ENCODE measurements around the gene PPP3CA. TPM values are rescaled to one million over a fixed set of nuclear protein-coding genes. Genes with fewer than 3 reads are reported as not detected.
"Not testable (repeated sequence)": the region's sequence is repeated elsewhere in the genome, so short reads cannot be mapped to it uniquely, and the experiment has no call there.

PPP3CA gene
- polyA plus RNA-seq, 3 donors = 6.5 to 27.2 (median 14.1) TPM

DNA sequence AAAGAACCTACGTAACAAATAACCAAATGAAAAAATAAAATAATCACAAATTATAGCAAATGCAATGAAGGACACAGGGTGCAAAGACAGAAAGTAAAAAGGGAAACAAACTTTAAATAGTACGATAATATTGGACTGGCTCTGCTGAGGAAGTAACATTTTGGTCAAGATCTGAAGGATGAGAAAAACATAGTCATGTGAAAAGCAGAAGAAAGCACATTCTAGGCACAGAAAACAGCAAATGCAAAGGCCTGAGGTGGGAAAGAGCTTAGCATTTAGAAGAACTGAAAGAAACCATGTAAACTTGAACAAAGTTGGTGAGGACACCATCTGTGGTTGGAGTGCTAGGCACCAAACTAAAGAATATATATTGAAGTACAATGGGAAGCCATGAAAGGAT, 111.2 kb downstream of the PPP3CA start:
- 78 to 95% (median 79%) methylated on average over 2 of the region's 2 CpGs for WGBS, 3 donors
- no peak overlapping the region for H3K27ac ChIP-seq (ENCODE audit: low read depth, low read length)

- not testable (repeated sequence) for H3K27ac ChIP-seq (ENCODE audit: low read depth, low read length)
Observed at GRCh38 chr4:101234141-101234540, 113.2 kb downstream of the PPP3CA start.

- H3K27ac ChIP-seq (ENCODE audit: low read depth, low read length) = no peak overlapping the region
- 26 to 83% (median 54%) methylated on average over 1 of the region's 1 CpG for WGBS, 3 donors
Observed at GRCh38 chr4:101232074-101232776, 115.1 kb downstream of the PPP3CA start.

GRCh38 chr4:101230801-101231426, 116.4 kb downstream of the PPP3CA start:
- 84 to 88% (median 87%) methylated on average over 3 of the region's 3 CpGs for WGBS, 3 donors
- no peak overlapping the region for H3K27ac ChIP-seq (ENCODE audit: low read depth, low read length)

- 68 to 99% (median 74%) methylated on average over 2 of the region's 2 CpGs for WGBS, 3 donors
- H3K27ac ChIP-seq (ENCODE audit: low read depth, low read length) = no peak overlapping the region
Observed at GRCh38 chr4:101229116-101229515, 118.2 kb downstream of the PPP3CA start.

- H3K27ac ChIP-seq (ENCODE audit: low read depth, low read length) = no peak overlapping the region
Observed at GRCh38 chr4:101227715-101228114, 119.6 kb downstream of the PPP3CA start.

DNA sequence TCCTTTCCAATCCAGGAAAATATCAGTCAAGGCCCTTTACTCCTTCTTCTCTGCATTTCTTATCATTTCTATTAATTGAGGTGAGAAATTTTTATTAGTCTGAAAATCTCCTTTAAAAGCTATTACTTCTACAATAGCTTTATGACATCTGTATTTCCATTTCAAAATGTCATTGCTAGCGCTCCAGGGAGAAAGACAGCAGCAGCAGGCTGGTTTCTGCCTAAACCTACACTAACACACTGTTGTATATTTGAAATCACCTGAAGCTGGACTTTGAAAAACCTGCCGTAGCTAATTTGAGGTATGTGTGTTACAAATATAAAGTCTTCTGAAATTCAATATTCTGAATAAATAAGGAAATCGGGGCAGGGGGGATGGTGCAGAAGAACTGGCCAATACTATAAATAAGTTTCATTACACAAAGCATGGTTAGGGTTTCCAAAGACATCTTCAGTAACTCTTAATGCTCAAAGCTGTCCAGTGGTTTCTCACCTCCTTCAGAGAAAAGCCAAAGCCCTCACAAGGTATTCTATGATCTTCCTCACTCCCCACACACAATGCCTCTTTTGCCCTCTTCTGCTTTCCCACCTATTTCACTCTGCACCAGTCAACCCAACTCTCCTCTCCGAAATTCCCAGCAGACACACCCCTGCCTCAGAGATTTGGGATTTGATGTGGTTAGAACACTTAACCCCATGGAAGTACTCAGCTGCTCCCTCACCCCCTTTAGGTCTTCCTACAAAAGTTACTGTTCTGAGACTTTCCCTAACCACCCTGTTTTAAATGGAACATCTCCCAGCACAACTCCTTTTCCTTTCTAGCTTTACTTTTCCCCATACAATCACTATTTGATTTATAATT, 122.7 kb downstream of the PPP3CA start:
- H3K27ac ChIP-seq (ENCODE audit: low read depth, low read length) = no peak overlapping the region
- WGBS, 3 donors = 44 to 64% (median 61%) methylated on average over 4 of the region's 4 CpGs

DNA sequence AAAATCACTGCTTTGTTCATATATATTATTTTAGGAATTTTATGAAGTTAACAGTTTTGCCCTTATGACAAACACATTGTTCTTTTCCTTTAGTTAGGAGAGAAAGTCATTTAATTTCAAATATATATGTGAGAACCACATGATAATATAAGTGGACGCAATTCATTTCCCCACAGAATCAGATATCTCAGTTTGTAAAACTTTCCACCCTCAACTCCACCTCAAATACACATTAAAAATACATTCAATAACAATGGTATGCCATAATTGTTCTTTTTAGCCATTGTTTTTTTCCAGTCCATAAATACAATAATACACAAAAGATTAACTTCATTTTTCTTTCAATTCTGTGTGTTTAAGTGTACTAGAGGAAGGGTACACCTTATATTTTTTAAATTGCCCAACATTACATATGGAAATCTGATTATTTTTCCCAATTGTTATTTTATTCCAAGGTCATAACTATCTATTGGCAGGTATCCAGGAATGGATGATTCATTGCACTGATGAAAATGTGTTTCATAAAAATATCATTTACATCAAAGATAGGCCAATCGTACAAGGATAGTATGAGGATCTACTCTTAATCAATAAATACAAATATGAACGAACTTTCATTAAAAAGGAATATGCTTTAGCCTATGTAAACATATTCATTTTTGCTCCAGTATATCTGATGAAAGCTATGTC, 125.0 kb downstream of the PPP3CA start:
- no peak overlapping the region for H3K27ac ChIP-seq (ENCODE audit: low read depth, low read length)
- WGBS, 3 donors = 39 to 69% (median 55%) methylated on average over 3 of the region's 3 CpGs

GRCh38 chr4:101221294-101221693, 126.0 kb downstream of the PPP3CA start:
- 55 to 71% (median 71%) methylated on average over 2 of the region's 2 CpGs for WGBS, 3 donors
- H3K27ac ChIP-seq (ENCODE audit: low read depth, low read length) = no peak overlapping the region

DNA sequence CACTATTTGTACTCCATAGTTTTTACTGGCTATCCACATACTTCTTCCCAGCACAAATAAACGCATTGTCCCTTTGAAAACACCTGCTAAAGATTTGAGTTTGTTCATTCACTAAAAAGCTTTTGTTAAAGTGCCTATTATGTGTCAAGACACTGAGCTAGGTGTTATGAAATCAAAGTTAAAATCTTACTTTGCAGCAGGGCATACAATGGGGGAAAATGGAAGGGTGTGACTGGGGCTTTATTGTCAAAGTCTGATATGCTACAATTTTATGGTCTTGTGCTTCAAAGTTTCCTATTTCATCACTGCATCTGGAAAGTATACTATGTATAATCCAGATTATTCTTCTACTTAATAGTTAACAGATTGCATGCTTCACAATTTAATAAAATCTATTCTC, 128.4 kb downstream of the PPP3CA start:
- no peak overlapping the region for H3K27ac ChIP-seq (ENCODE audit: low read depth, low read length)
- 88 to 95% (median 89%) methylated on average over 1 of the region's 1 CpG for WGBS, 3 donors

GRCh38 chr4:101218346-101218745, 129.0 kb downstream of the PPP3CA start:
- WGBS, 3 donors = 56 to 76% (median 68%) methylated on average over 3 of the region's 3 CpGs

DNA sequence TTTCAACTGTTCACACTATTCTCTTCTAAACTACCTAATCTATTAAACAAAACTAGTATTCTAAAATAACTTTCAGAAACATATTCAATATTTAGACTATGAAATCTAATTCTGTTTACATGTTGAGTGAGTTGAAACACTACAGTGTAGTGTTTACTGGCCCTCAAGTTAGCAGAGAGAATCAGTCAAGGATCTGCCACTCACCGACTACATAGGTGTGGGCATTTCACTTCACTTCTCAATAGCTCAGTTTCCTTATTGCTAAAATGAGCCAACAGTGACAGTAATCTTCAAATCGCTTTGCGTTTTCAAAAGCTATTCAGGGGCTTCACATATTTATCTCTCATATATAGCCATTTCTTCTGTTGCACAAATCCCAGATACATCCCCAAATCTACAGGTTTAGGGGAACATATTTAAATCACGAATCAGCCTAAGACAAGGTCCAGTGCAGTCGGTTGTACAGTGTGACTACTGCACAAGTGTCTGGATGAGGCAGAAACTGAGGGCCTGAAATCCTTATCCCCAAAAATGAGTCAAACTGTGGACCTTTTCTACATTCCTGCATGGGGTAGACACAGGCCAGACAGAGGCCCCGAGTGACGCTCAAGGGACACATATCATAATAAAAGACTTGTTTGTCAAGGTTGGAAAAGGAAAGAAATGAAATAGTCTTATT, 129.8 kb downstream of the PPP3CA start:
- no peak overlapping the region for H3K27ac ChIP-seq (ENCODE audit: low read depth, low read length)
- 80 to 88% (median 82%) methylated on average over 7 of the region's 7 CpGs for WGBS, 3 donors

More at GRCh38 chr4:101218346-101218745, 129.0 kb downstream of the PPP3CA start:
- H3K27ac ChIP-seq (ENCODE audit: low read depth, low read length) = no peak overlapping the region

- H3K27ac ChIP-seq (ENCODE audit: low read depth, low read length) = no peak overlapping the region
Observed at GRCh38 chr4:101211146-101211553, 136.2 kb downstream of the PPP3CA start.

DNA sequence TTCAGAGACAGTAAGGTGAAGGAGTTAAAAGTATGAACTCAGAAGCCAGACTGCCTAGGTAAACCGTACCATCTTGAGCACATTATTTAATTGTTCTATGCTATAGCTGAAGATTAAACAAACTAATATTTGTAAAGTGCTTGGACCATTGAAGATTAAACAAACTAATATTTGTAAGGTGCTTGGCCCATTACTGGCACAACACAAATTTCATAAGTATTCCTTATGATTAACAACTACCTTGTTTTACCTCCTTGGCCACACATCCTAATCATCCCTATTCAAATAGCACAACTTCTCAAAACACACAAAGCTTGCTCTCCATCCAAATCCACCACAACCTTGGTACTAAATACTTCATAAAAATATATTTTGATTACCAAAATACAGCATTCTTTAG, 137.0 kb downstream of the PPP3CA start:
- H3K27ac ChIP-seq (ENCODE audit: low read depth, low read length) = no peak overlapping the region
- 50 to 97% (median 91%) methylated on average over 1 of the region's 1 CpG for WGBS, 3 donors

DNA sequence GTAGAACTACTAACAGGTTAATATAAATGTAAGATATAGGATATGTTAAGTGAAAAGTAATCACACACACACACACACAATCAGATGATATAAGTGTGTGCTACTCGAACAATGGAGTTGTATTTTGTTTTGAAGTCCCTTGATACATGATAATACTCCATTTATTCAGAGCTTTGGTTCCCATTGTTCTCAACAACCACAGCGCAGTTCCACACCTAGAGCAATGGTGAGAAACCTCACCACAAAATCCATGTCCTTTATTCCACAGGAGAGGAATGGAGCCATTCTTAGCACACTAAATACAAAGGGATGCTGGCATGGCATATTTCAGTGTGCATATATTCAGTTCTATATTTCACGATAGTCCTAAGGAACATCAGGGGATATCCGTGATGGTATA, 139.2 kb downstream of the PPP3CA start:
- no peak overlapping the region for H3K27ac ChIP-seq (ENCODE audit: low read depth, low read length)
- 68 to 95% (median 82%) methylated on average over 4 of the region's 4 CpGs for WGBS, 3 donors

- whole genome bisulfite sequencing, 3 donors = 53 to 71% (median 62%) methylated on average over 3 of the region's 3 CpGs
- H3K27ac ChIP-seq (ENCODE audit: low read depth, low read length) = no peak overlapping the region
Observed at GRCh38 chr4:101205916-101206315, 141.4 kb downstream of the PPP3CA start.

DNA sequence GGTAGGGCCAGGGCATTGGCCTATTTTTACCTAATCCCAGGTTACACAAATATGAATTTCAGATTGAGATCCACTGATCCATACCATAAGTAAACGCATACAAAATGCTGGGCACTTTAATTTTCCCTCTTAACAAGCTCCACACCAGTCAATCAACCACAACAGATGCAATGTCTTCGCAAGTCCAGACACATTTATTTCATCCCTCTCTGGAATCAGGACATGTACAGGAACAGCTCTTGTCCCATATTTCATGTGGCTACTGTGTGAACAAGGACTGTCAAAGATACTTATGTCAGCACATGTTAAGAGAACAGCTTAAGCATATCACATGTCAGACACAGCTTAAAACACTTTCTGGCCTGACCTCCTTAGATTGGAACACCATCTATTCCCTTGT, 145.9 kb downstream of the PPP3CA start:
- H3K27ac ChIP-seq (ENCODE audit: low read depth, low read length) = no peak overlapping the region

DNA sequence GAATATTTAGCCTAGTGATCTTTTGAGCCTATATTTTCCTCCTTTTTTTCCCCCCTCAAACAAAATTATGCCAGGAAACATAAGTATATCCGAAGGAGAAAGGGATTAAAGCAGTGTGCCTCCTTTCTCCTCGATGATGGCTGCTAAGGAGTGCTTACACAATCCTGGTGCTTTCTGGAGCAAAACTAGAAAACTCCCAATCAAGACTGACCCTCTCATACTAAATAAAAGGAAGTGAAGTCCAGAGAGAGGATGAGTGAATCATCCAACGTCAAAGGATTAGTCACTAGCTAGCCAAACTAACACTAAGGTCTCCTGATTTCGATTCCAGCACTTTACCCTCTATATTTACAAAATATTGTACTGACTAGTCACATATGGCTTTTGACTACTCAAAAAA, 146.8 kb downstream of the PPP3CA start:
- 34 to 76% (median 39%) methylated on average over 4 of the region's 4 CpGs for WGBS, 3 donors
- H3K27ac ChIP-seq (ENCODE audit: low read depth, low read length) = no peak overlapping the region

More for the DNA sequence above, 145.9 kb downstream of the PPP3CA start:
- 47 to 71% (median 48%) methylated on average over 2 of the region's 2 CpGs for WGBS, 3 donors

Data from adipose tissue (tissue), 3 donors.